GM19193 (cell line): ENCODE data around the gene HIPK4.

Experiments
- POLR2A ChIP-seq: IDR thresholded peaks from 4 replicates; pipeline ENCODE4 v1.6.1; 2011; ENCODE audit not compliant: insufficient read depth, insufficient read length; ENCODE audit errors: extremely low read depth

The HIPK4 gene

GRCh38 chr19:40362160-40362559 lies 27.8 kb downstream of the HIPK4 start:
- TF ChIP-seq POLR2A = no peak

- no peak for TF ChIP-seq POLR2A
Observed at GRCh38 chr19:40360708-40361241, 29.2 kb downstream of the HIPK4 start.

GRCh38 chr19:40360020-40360707 lies 29.8 kb downstream of the HIPK4 start:
- no peak for TF ChIP-seq POLR2A

GRCh38 chr19:40358773-40359172 lies 31.2 kb downstream of the HIPK4 start:
- TF ChIP-seq POLR2A = no peak

GRCh38 chr19:40357640-40358039 lies 32.3 kb downstream of the HIPK4 start:
- no peak for TF ChIP-seq POLR2A

GRCh38 chr19:40356681-40357595 lies 33.0 kb downstream of the HIPK4 start:
- TF ChIP-seq POLR2A = no peak

- TF ChIP-seq POLR2A = peak; percentile 47
Observed at GRCh38 chr19:40355975-40356680, 33.9 kb downstream of the HIPK4 start.

GRCh38 chr19:40348961-40349507 lies 40.9 kb downstream of the HIPK4 start:
- no peak for TF ChIP-seq POLR2A

- TF ChIP-seq POLR2A = peak; percentile 95
Observed at GRCh38 chr19:40348125-40348913, 41.7 kb downstream of the HIPK4 start, which contains the start of the genes C19orf47 and PLD3. TSS of gene C19orf47 (minus strand) at chr19:40348397. CDS start at chr19:40341857, 6,540 bp downstream. TSS of gene PLD3 (plus strand) at chr19:40348695. CDS start at chr19:40366484, 17,789 bp downstream.

GRCh38 chr19:40344422-40344821 lies 45.6 kb downstream of the HIPK4 start:
- no peak for TF ChIP-seq POLR2A

GRCh38 chr19:40342644-40343311 lies 47.2 kb downstream of the HIPK4 start:
- TF ChIP-seq POLR2A = no peak

GRCh38 chr19:40341601-40342482 lies 48.1 kb downstream of the HIPK4 start:
- TF ChIP-seq POLR2A = no peak
